ENCODE measurements around the gene AGBL4. TPM values are rescaled to one million over a fixed set of nuclear protein-coding genes. Genes with fewer than 3 reads are reported as not detected.

AGBL4 gene
- polyA plus RNA-seq, 1 donor (not counting 4 experiments of a cell fraction or from before 2014, with no cell fraction given), result not detected

DNA sequence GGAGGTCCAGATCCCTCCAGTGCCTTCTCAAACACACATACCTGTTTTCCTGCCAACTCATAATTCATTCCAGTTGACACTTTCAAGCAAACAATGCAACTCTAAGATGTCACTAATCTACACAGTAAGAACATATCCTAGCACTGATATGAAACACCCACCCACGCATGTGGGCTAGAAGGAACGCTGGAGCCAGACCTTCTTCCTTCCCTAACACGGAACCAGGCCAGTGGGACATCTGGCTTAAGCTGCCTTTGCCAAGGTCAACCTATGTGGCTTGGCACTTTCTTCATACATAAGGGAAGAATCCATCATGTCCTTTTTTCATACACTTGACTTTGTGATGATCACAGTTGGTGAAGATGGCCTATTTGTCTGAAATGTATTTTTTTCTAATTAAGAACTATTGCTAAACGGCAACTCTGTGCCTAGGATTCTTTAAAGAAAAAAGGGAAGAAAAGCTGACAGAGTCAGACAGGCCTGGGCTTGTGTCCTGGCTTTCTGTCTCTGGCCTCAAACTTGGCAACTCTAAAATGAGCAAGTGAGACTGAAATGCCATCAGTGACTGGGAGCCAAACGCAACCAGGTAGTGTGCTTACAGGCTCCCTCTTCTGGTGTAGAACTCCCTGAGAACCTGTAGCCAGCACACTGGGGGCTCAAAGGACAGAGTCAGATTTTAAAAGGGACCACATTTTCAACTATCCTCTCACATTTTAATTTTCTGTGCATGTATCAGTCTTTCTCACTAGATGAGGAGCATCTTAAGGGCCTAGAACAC lies 1154.4 kb downstream of the AGBL4 start:
- TF ChIP-seq EZH2 (IDR thresholded peaks at IDR 0.05; ENCODE audit: low read length) (no peak), CTCF (optimal IDR thresholded peaks at IDR 0.05 in 1 of 3, IDR thresholded peaks at IDR 0.05 in 1 of 3, conservative IDR thresholded peaks at IDR 0.05 in 1 of 3; ENCODE audit: extremely low read depth in 1 of 3, insufficient read depth in 2 of 3, low read length in 3 of 3) (peak; percentile 62 to 75 (median 63))
- H3K4me3 ChIP-seq (ENCODE audit: control insufficient read depth in 2 of 3, extremely low read depth in 1 of 3, insufficient read depth in 2 of 3, low read depth in 1 of 3, low read length in 3 of 3), result peak overlapping the region in 1 of 3 experiments; percentile 21
- dilution Hi-C loops (cut with MboI; ENCODE audit: extremely low pct_ligation_motif_present, low sequenced_read_pairs), result no loop called here
- no peaks in the 10 kb centered on the region for H3K9me3 ChIP-seq (ENCODE audit: control insufficient read depth, low read depth, low read length)
- H3K27me3 ChIP-seq (ENCODE audit: control insufficient read depth, extremely low read depth, insufficient read depth, low read length), result no peaks in the 10 kb centered on the region
- DNase-seq (ENCODE audit: low read depth, low spot score) (peak; percentile 55), FAIRE-seq (peak; percentile 87)
- H3K4me2 ChIP-seq (ENCODE audit: control insufficient read depth, extremely low read depth, insufficient read depth, low read depth, low read length), result peak overlapping the region; percentile 72
- no peaks in the 10 kb centered on the region for H3K79me2 ChIP-seq (ENCODE audit: control insufficient read depth, insufficient read depth, low read length)
- no peak overlapping the region for H3K9ac ChIP-seq (ENCODE audit: control insufficient read depth, extremely low read depth, insufficient read depth, low read length)
- H3K36me3 ChIP-seq (ENCODE audit: control insufficient read depth in 2 of 2, extremely low read depth in 1 of 2, insufficient read depth in 2 of 2, low read length in 2 of 2), result no peaks in the 10 kb centered on the region
- peak overlapping the region; percentile 48 for H2AFZ ChIP-seq (ENCODE audit: control insufficient read depth, low read length)
- H3K9me1 ChIP-seq (ENCODE audit: control insufficient read depth, extremely low read depth, insufficient read depth, low read length), result no peaks in the 10 kb centered on the region
- no peaks in the 10 kb centered on the region for H4K20me1 ChIP-seq (ENCODE audit: control insufficient read depth, extremely low read depth, insufficient read depth, low read length)
- peak overlapping the region; percentile 19 for H3K27ac ChIP-seq (ENCODE audit: control insufficient read depth, insufficient read depth, low read length)
- H3K4me1 ChIP-seq (ENCODE audit: control insufficient read depth, extremely low read depth, insufficient read depth, low read length), result peaks cover 7% of the 10 kb centered on the region

DNA sequence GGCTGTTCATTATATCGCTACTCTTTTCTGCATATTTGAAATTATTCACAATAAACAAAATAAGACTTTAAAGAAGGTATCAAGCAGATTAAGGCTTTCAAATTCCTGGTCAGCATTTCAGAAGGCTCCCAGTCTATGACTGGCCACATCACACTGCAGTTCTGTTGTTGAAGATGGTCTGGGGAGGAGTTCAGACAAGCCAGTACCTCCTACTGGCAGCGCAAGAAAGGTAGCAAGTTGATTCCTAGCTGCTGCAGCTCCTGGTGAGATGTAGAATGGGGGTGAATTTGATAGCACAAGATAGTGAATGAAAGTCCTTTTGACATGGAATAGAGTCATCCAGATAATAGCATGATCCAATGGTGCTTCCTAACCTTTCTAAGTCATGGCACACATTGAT lies 1158.8 kb downstream of the AGBL4 start:
- H3K9ac ChIP-seq (ENCODE audit: control insufficient read depth, extremely low read depth, insufficient read depth, low read length), result no peak overlapping the region
- TF ChIP-seq CTCF (optimal IDR thresholded peaks at IDR 0.05 in 1 of 3, IDR thresholded peaks at IDR 0.05 in 1 of 3, conservative IDR thresholded peaks at IDR 0.05 in 1 of 3; ENCODE audit: extremely low read depth in 1 of 3, insufficient read depth in 2 of 3, low read length in 3 of 3), result peak in 1 of 3 experiments; percentile 16
- no peak for TF ChIP-seq EZH2 (IDR thresholded peaks at IDR 0.05; ENCODE audit: low read length)
- no peak overlapping the region for H2AFZ ChIP-seq (ENCODE audit: control insufficient read depth, low read length)
- DNase-seq (ENCODE audit: low read depth, low spot score), result no peak
- no peak overlapping the region for H3K4me3 ChIP-seq (ENCODE audit: control insufficient read depth in 2 of 3, extremely low read depth in 1 of 3, insufficient read depth in 2 of 3, low read depth in 1 of 3, low read length in 3 of 3)
- FAIRE-seq, result no peak
- H3K9me1 ChIP-seq (ENCODE audit: control insufficient read depth, extremely low read depth, insufficient read depth, low read length), result no peaks in the 10 kb centered on the region
- no peaks in the 10 kb centered on the region for H3K79me2 ChIP-seq (ENCODE audit: control insufficient read depth, insufficient read depth, low read length)
- H3K4me2 ChIP-seq (ENCODE audit: control insufficient read depth, extremely low read depth, insufficient read depth, low read depth, low read length), result no peak overlapping the region
- H3K27me3 ChIP-seq (ENCODE audit: control insufficient read depth, extremely low read depth, insufficient read depth, low read length), result no peaks in the 10 kb centered on the region
- dilution Hi-C loops (cut with MboI; ENCODE audit: extremely low pct_ligation_motif_present, low sequenced_read_pairs), result no loop called here
- peaks cover 7% of the 10 kb centered on the region for H3K4me1 ChIP-seq (ENCODE audit: control insufficient read depth, extremely low read depth, insufficient read depth, low read length)
- H3K36me3 ChIP-seq (ENCODE audit: control insufficient read depth in 2 of 2, extremely low read depth in 1 of 2, insufficient read depth in 2 of 2, low read length in 2 of 2), result no peaks in the 10 kb centered on the region
- H3K9me3 ChIP-seq (ENCODE audit: control insufficient read depth, low read depth, low read length), result no peaks in the 10 kb centered on the region
- no peaks in the 10 kb centered on the region for H4K20me1 ChIP-seq (ENCODE audit: control insufficient read depth, extremely low read depth, insufficient read depth, low read length)
- no peak overlapping the region for H3K27ac ChIP-seq (ENCODE audit: control insufficient read depth, insufficient read depth, low read length)

Measured in keratinocyte (primary cell).